ENCODE results near the gene AGMO.

AGMO gene

GRCh38 chr7:15464667-15465121 is 97.1 kb downstream of the AGMO start:
- Mint-ChIP-seq H3K4me1 (ENCODE audit: low read depth) (no peaks in the 10 kb centered on the region), H3K4me3 (no peak overlapping the region), H3K27ac (no peak overlapping the region), H3K36me3 (no peaks in the 10 kb centered on the region), H3K27me3 (no peaks in the 10 kb centered on the region), H3K9me3 (ENCODE audit: low read depth) (peaks cover 5% of the 10 kb centered on the region)

GRCh38 chr7:15463801-15464666 is 97.8 kb downstream of the AGMO start:
- H3K27ac Mint-ChIP-seq, result no peak overlapping the region
- H3K9me3 Mint-ChIP-seq (ENCODE audit: low read depth), result no peaks in the 10 kb centered on the region
- no peaks in the 10 kb centered on the region for H3K36me3 Mint-ChIP-seq
- H3K4me1 Mint-ChIP-seq (ENCODE audit: low read depth), result no peaks in the 10 kb centered on the region
- no peaks in the 10 kb centered on the region for H3K27me3 Mint-ChIP-seq
- H3K4me3 Mint-ChIP-seq, result no peak overlapping the region

- no peaks in the 10 kb centered on the region for H3K36me3 Mint-ChIP-seq
- H3K27ac Mint-ChIP-seq, result no peak overlapping the region
- H3K9me3 Mint-ChIP-seq (ENCODE audit: low read depth), result no peaks in the 10 kb centered on the region
- no peaks in the 10 kb centered on the region for H3K27me3 Mint-ChIP-seq
- H3K4me3 Mint-ChIP-seq, result no peak overlapping the region
- H3K4me1 Mint-ChIP-seq (ENCODE audit: low read depth), result no peaks in the 10 kb centered on the region
Measured at GRCh38 chr7:15462721-15463389, 99.0 kb downstream of the AGMO start.

- Mint-ChIP-seq H3K4me1 (ENCODE audit: low read depth) (no peaks in the 10 kb centered on the region), H3K36me3 (no peaks in the 10 kb centered on the region), H3K27ac (no peak overlapping the region), H3K4me3 (no peak overlapping the region), H3K9me3 (ENCODE audit: low read depth) (no peaks in the 10 kb centered on the region), H3K27me3 (no peaks in the 10 kb centered on the region)
Measured at GRCh38 chr7:15461576-15461975, 100.2 kb downstream of the AGMO start.

- H3K27me3 Mint-ChIP-seq, result no peaks in the 10 kb centered on the region
- H3K36me3 Mint-ChIP-seq, result no peaks in the 10 kb centered on the region
- H3K4me3 Mint-ChIP-seq, result no peak overlapping the region
- H3K4me1 Mint-ChIP-seq (ENCODE audit: low read depth), result no peaks in the 10 kb centered on the region
- no peak overlapping the region for H3K27ac Mint-ChIP-seq
- H3K9me3 Mint-ChIP-seq (ENCODE audit: low read depth), result no peaks in the 10 kb centered on the region
Measured at GRCh38 chr7:15459018-15459615, 102.7 kb downstream of the AGMO start.

GRCh38 chr7:15457990-15458955 is 103.5 kb downstream of the AGMO start:
- Mint-ChIP-seq H3K4me3 (no peak overlapping the region), H3K9me3 (ENCODE audit: low read depth) (no peaks in the 10 kb centered on the region), H3K27ac (no peak overlapping the region), H3K4me1 (ENCODE audit: low read depth) (no peaks in the 10 kb centered on the region), H3K36me3 (no peaks in the 10 kb centered on the region), H3K27me3 (no peaks in the 10 kb centered on the region)

GRCh38 chr7:15452670-15453069 is 109.1 kb downstream of the AGMO start:
- H3K9me3 Mint-ChIP-seq (ENCODE audit: low read depth), result peaks cover 8% of the 10 kb centered on the region
- H3K27me3 Mint-ChIP-seq, result no peaks in the 10 kb centered on the region
- H3K27ac Mint-ChIP-seq, result no peak overlapping the region
- no peaks in the 10 kb centered on the region for H3K36me3 Mint-ChIP-seq
- no peaks in the 10 kb centered on the region for H3K4me1 Mint-ChIP-seq (ENCODE audit: low read depth)
- H3K4me3 Mint-ChIP-seq, result no peak overlapping the region

- no peak overlapping the region for H3K27ac Mint-ChIP-seq
- H3K4me1 Mint-ChIP-seq (ENCODE audit: low read depth), result no peaks in the 10 kb centered on the region
- H3K36me3 Mint-ChIP-seq, result no peaks in the 10 kb centered on the region
- peaks cover 14% of the 10 kb centered on the region for H3K9me3 Mint-ChIP-seq (ENCODE audit: low read depth)
- H3K4me3 Mint-ChIP-seq, result no peak overlapping the region
- no peaks in the 10 kb centered on the region for H3K27me3 Mint-ChIP-seq
Measured at GRCh38 chr7:15446722-15447121, 115.1 kb downstream of the AGMO start.

GRCh38 chr7:15446280-15446679 is 115.5 kb downstream of the AGMO start:
- no peaks in the 10 kb centered on the region for H3K4me1 Mint-ChIP-seq (ENCODE audit: low read depth)
- H3K9me3 Mint-ChIP-seq (ENCODE audit: low read depth), result peaks cover 11% of the 10 kb centered on the region
- no peaks in the 10 kb centered on the region for H3K27me3 Mint-ChIP-seq
- no peak overlapping the region for H3K27ac Mint-ChIP-seq
- H3K36me3 Mint-ChIP-seq, result no peaks in the 10 kb centered on the region
- H3K4me3 Mint-ChIP-seq, result no peak overlapping the region

- Mint-ChIP-seq H3K27ac (no peak overlapping the region), H3K9me3 (ENCODE audit: low read depth) (peaks cover 7% of the 10 kb centered on the region), H3K36me3 (no peaks in the 10 kb centered on the region), H3K4me3 (no peak overlapping the region), H3K4me1 (ENCODE audit: low read depth) (no peaks in the 10 kb centered on the region), H3K27me3 (no peaks in the 10 kb centered on the region)
Measured at GRCh38 chr7:15441915-15442314, 119.9 kb downstream of the AGMO start.

- H3K9me3 Mint-ChIP-seq (ENCODE audit: low read depth), result peaks cover 7% of the 10 kb centered on the region
- H3K27me3 Mint-ChIP-seq, result no peaks in the 10 kb centered on the region
- H3K4me1 Mint-ChIP-seq (ENCODE audit: low read depth), result no peaks in the 10 kb centered on the region
- no peak overlapping the region for H3K4me3 Mint-ChIP-seq
- no peak overlapping the region for H3K27ac Mint-ChIP-seq
- H3K36me3 Mint-ChIP-seq, result no peaks in the 10 kb centered on the region
Measured at GRCh38 chr7:15440482-15440881, 121.3 kb downstream of the AGMO start.

- Mint-ChIP-seq H3K36me3 (no peaks in the 10 kb centered on the region), H3K9me3 (ENCODE audit: low read depth) (peaks cover 8% of the 10 kb centered on the region), H3K4me3 (no peak overlapping the region), H3K27ac (no peak overlapping the region), H3K4me1 (ENCODE audit: low read depth) (no peaks in the 10 kb centered on the region), H3K27me3 (no peaks in the 10 kb centered on the region)
Measured at GRCh38 chr7:15439853-15440252, 122.0 kb downstream of the AGMO start.

GRCh38 chr7:15433151-15433550 is 128.7 kb downstream of the AGMO start:
- H3K4me3 Mint-ChIP-seq, result no peak overlapping the region
- peaks cover 6% of the 10 kb centered on the region for H3K9me3 Mint-ChIP-seq (ENCODE audit: low read depth)
- no peaks in the 10 kb centered on the region for H3K4me1 Mint-ChIP-seq (ENCODE audit: low read depth)
- H3K27me3 Mint-ChIP-seq, result no peaks in the 10 kb centered on the region
- H3K27ac Mint-ChIP-seq, result no peak overlapping the region
- H3K36me3 Mint-ChIP-seq, result no peaks in the 10 kb centered on the region

GRCh38 chr7:15430911-15431310 is 130.9 kb downstream of the AGMO start:
- H3K36me3 Mint-ChIP-seq, result no peaks in the 10 kb centered on the region
- no peak overlapping the region for H3K4me3 Mint-ChIP-seq
- H3K9me3 Mint-ChIP-seq (ENCODE audit: low read depth), result peaks cover 6% of the 10 kb centered on the region
- H3K27ac Mint-ChIP-seq, result no peak overlapping the region
- H3K4me1 Mint-ChIP-seq (ENCODE audit: low read depth), result no peaks in the 10 kb centered on the region
- no peaks in the 10 kb centered on the region for H3K27me3 Mint-ChIP-seq
